HL-60/S4 (cell line): ENCODE data around the gene RNF151.
"Not testable (repeated sequence)": the region's sequence is repeated elsewhere in the genome, so short reads cannot be mapped to it uniquely, and the experiment has no call there.

Source experiments
- in situ Hi-C: fragments of 300-500 bp; cut with MboI; formaldehyde crosslinking; loops from 2 replicates; pipeline ENCODE4 v1.14.3; 2022; ENCODE audit warnings: low sequenced_read_pairs

The RNF151 gene

DNA sequence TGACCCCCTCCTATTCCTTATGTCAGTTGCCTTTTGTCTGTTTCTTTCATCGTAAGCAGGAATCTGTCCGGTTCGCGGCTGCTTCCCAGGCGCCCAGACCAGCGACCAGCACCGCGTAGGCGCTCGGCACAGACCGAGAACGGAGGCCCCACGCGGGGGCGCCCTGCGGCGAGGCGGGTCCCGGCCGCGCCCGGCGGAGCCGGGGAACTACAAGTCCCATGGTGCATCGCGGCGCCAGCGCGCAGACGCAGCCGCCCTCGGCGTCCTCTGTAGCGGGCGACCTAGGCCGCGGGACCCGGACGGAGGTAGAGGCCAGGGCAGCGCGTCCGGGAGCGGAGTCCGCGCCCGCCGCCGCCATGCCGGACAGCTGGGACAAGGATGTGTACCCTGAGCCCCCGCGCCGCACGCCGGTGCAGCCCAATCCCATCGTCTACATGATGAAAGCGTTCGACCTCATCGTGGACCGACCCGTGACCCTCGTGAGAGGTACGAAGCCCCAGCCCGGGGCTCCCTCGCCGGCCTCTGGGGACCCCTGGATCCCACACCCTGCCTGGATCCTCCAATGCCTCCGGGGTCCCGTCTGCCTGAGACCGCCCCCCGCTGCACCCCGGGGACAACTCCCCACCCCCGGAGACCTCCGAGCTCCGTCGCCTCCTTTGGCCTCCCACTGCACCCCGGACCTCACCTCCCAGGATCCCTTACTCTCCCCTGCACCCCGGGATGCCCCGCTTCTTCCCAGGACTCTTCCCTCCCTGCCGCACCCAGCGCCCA is 7.2 kb upstream of the RNF151 start, which contains the start of gene NDUFB10:
NDUFB10 (plus strand) TSS at position 270 of the 771 bp plus-strand sequence; CDS start at position 357, 87 bp downstream.
- in situ Hi-C loops = no loop called here

DNA sequence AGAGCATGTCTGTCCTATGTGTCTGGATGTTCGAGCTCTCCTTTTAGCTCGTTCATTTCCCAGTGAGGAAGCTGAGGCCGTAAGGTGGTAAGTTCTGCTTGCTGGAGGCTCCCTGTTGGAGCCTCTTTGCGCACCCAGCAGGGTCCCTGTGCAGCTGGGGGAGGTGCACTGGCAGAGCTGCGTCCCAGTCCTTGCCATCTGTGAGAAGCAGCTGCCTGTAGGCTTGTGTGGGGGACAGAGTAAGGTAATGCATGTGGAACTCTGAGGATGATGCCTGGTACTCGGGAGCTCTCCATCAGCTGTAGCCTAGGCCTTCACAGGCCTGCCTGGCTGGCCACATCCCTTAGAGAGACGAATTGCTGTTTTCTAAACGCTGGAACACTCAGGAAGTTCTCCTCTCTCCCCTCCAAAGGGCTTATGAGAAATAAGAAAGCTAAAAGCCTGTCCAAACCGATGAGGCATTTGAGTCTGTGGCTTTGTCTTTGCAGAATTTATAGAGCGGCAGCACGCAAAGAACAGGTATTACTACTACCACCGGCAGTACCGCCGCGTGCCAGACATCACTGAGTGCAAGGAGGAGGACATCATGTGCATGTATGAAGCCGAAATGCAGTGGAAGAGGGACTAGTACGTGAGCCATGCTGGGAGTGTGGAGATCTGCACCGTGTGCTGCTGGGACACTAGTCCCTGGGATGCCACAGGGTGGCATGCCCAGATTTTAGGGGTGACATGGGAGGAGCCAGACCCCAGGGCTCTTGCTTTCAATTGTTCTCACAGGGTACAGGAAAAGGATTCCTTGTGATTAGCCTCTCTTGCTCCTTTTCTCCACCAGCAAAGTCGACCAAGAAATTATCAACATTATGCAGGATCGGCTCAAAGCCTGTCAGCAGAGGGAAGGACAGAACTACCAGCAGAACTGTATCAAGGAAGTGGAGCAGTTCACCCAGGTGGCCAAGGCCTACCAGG is 5.7 kb upstream of the RNF151 start:
- in situ Hi-C loops = no loop called here

DNA sequence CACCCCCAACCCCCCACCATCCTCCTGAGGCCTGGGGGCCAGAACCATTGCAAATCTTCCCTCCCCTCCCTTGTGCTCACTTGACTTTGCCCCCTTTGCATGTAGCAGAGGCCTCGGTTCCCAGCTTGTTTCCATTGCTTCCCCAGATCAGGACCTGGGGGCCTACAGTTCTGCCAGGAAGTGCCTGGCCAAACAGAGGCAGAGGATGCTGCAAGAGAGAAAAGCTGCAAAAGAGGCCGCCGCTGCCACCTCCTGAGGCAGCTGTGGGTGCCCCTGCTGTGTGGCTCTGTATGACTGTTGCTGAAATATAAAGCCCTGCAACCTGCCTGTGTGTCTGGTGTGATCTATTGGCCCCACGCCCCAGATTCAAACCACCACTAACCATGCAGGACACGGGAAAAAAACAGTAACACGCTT is 5.0 kb upstream of the RNF151 start:
- in situ Hi-C loops = no loop called here

DNA sequence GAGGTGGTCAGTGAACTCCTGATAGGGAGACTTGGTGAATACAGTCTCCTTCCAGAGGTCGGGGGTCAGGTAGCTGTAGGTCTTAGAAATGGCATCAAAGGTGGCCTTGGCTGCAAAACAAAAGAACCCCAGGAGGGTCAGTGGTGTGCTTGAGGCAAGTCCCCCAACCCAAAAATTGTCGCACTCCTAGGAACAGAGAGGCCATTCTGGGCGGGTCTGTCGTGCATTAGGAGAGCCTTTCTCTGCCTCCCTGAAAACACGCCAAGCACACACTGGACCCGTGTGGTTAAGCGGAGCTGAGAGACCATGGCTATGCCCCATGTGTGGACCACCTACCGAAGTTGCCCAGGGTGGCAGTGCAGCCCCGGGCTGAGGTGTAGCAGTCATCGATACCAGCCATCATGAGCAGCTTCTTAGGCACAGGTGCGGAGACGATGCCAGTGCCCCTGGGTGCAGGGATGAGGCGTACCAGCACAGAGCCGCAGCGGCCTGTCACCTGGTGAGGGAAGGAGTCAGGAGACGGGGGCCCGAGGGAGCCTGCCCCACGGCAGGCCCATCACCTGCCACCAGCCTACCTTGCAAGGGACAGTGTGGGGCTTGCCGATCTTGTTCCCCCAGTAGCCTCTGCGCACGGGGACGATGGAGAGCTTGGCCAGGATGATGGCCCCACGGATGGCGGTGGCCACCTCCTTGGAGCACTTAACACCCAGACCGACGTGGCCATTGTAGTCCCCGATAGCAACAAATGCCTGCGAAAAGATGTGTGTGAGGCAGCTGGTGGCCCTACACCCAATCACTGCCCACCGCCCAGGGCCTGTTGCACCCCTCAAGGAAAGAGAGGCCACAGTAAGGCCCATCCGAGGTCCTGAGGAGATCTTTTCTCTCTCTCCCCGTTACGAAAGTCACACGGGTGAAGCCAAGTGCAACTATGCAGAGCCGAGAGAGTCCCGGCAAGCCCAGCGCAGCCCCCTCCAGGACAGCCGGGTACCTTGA is 4.2 kb upstream of the RNF151 start:
- in situ Hi-C loops = not testable (repeated sequence)

DNA sequence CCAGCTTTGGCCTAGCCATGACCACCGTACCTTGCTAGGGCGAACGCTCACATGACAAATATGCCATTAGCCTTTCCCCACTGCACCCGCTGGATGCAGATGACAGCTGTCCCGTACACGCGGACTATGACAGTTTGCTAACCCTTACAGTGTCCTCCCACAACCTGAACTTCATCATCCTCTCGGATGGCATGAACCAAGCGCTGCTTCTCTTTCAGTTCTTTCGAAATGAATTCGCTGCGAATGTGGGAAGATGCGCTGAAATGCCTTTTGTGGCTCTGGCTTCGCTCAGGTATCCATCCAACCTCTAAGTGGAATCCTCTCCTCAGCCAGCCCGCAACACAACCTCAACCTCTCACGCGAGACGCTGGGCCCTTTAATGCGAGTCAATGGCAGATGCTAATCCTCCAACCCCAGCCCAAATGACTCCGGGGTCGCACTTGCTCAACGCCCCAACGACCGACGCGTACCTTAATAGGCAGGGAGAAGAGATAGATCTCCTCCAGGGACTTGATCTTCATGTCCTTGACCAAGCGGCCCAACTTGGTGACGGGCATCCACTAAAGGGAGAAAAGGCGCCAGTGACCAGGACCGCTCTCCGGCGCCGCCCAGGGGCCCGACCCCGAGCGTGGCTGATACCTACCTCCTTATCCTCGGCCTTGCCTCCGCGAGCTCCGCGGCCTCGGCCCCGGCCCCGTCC is 2.7 kb upstream of the RNF151 start:
- in situ Hi-C loops = no loop called here

DNA sequence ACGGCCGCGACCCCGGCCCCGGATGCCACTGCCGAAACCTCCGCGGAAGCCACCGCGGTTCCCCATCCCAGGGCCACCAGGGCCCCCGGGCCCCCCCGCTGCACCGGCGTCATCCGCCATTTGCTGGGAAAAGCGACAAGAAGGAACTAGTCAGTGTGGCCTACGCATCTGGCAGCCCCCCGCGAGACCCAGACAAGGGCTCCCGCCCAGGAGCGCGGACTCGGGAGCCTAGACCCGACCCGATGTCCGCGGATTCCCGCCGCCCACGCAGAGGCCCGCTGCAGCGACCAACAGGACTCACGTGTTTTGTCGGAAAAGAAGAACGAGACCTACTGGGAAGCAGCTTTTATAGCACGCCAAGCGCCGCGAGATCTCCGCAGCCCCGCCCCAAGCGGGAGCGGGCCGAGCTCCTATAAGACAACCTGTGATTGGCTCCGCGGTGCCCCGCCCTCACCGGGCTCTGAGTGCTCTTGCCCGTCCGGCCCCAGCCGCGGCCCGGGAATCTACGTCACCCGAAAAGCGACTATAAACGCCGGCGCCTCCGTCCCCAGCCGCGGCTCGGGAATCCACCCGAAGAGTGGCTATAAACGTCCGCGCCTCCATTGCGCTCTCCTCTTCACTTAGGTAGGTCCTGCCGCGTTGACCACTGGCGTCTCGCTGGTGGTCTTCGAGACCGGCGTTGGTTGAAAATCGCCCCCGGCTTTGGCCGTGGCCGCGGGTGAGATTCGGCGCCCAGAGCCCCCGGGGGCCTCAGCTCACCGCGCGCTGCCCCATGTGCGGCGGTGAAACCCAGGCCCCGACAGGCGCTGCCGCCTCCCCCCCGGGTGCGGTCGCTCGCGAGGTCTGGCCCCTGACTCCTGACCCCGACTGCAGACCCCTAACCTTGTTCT is 1.9 kb upstream of the RNF151 start, which contains the start of gene RPS2:
RPS2 (minus strand) TSS at position 321 of the 890 bp plus-strand sequence; CDS start at position 120, 201 bp downstream.
- in situ Hi-C loops = no loop called here

DNA sequence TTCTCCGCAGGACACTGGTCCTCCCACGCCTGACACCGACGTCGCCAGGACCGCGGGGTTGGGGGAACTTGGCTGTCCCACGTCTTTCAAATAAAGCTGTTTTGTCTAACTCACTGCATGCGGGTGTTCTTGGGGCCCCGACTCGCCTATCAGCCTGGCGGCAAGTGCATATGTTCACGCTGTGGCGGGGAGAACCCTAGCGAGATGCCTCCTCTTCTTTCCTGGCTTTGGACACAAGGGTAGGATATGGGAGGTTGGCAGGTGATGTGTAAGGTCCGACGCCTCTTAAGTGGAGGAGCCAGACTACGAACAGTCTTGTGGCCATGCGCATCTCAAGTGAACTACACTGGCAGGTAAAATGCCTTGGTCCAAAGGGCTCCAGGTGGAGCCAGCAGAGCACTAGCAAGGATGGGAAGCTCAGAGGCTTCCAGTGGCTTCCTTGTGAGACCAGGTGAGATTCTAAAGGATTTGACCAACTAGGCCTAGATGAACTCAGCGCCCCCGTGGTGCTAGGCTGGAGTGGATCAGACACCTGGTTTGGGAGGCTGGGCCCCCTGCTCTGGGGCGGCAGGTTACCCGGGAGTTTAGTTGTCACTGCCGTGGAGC is 1.2 kb upstream of the RNF151 start:
- in situ Hi-C loops = no loop called here

DNA sequence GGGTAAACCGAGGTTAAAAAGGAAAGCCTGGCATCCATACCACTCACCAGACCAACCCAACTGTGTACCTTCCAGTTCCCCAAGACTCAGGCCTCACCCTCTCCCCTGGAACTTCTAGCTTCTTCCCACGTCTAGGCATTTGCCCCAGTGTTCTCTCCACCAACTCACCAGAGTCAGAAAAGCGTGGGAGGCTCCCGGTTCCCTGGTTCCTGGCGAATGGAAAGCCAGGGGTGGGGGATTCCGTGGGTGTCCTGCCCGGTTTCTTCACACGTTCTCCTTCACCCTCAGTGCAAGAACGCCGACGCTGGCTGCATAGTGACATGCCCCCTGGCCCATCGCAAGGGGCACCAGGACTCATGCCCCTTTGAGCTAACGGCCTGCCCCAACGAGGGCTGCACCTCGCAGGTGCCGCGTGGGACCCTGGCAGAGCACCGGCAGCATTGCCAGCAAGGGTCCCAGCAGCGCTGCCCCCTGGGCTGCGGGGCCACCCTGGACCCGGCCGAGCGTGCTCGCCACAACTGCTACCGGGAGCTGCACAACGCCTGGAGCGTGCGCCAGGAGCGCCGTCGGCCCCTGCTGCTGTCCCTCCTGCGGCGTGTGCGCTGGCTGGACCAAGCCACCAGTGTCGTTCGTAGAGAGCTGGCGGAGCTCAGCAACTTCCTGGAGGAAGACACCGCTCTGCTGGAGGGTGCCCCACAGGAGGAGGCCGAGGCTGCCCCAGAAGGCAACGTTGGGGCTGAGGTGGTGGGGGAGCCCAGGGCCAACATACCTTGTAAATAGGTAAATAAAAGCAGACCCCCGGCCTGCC is 1.7 kb downstream of the RNF151 start:
- in situ Hi-C loops = no loop called here

DNA sequence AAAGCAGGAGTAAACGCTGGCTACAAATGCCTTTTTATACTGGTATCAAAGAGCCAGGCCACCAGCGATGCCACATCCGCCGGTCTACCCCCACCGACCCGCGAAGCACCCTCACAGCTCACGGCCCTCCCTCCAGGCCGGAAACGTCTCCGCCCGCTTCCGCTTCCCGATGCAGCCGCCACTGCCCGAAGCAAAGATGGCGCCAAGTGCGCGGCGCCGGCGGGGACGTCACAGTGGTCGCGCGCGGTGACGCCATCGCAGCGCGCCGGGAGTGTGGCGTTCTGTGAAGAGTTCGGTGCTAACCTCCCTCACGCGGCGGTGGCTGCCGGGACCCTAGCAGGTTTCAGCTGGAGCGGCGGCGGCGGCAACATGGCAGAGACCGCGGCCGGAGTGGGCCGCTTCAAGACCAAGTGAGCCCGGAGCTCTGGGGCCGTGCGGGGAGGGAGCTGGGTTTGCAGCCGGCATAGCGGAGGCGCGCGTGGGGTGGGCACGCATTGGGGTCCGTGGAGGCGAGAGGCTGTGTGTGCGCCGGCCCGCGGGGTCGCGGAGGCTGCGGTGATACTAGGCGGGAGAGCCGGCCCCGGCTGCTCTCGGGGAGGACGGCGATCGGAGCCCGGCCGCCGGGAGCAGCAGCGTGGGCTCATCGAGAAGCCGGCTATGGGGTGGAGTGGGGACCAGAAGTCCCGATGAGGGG is 5.3 kb downstream of the RNF151 start, which contains the start of gene TBL3:
TBL3 (plus strand) TSS at position 258 of the 694 bp plus-strand sequence; CDS start at position 370, 112 bp downstream.
- in situ Hi-C loops = no loop called here

DNA sequence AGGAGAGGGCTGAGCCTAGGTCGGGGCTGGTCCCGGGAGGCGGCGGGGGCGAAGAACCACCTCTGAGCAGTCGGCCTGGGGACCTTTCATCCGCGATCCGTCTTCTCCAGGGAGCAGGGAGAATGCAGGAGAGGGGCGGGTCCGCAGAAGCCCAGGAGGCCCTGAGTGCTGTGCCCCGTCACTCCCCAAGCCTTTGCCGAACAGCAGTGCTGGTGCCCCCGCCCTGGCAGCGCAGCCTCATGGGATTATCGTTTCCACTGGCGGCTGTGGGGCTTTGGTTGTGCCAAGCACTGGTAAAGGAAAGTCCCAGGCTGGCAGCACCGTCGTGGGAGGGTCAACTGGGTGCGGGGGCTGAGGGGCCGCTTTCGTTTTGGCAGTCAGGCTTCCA is 5.8 kb downstream of the RNF151 start:
- in situ Hi-C loops = no loop called here

DNA sequence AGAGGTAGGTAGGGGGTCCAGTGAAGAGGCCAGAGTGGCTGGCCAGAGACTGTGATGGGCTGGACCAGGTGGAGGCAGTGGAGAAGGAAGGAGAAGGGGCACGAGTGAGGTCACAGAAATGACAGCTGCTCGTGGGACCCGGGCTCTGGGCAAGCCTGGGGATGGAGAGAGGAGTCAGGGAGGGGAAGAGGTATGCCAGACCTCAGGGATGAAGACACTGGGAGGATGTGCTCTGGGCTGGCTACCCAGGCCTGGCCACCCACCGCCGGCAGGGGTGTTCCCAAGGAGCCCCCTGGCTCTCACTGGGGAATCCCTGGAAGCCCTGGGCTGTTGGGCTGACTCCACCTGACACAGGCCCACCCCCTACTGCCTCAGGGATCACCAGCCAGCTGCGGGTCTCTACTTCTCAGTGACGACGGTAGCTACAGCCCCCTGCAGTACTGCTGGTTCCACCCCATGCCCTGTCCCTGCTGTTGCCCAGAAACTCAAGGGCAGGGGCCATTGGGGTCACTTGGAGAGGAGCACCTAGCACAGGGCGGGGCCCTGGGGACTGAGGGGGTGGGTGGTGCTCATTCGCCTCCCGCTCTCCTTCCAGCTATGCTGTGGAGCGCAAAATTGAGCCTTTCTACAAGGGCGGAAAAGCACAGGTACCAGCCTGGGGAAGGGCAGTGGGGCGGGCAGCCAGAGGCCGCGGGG is 7.0 kb downstream of the RNF151 start:
- in situ Hi-C loops = no loop called here

DNA sequence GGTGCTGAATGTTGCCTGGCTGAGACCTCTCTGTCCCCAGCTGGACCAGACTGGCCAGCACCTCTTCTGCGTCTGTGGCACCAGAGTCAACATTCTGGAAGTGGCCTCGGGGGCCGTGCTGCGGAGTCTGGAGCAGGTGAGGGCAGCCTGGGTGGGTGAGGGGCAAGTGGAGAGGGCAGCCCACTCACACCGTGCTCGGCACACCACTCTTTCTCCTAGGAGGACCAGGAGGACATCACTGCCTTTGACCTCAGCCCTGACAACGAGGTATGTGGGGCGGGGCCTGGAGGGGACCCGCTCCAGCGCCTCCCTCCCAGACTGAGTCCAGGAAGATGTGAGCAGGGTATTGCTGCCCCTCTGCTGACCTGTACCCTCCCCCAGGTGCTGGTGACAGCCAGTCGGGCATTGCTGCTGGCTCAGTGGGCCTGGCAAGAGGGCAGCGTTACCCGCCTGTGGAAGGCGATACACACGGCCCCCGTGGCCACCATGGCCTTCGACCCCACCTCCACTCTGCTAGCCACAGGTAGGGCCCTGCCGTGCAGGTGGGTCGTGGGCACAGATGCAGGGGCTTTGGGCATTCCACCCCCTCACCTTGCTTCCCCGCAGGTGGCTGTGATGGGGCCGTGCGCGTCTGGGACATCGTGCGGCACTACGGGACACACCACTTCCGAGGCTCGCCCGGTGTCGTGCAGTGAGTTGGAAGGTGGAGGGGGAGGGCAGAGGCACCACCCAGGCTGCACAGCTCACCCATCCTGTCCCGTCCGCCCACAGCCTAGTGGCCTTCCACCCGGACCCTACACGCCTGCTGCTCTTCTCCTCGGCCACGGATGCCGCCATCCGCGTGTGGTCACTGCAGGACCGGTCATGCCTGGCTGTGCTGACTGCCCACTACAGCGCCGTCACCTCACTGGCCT is 7.8 kb downstream of the RNF151 start:
- in situ Hi-C loops = no loop called here

DNA sequence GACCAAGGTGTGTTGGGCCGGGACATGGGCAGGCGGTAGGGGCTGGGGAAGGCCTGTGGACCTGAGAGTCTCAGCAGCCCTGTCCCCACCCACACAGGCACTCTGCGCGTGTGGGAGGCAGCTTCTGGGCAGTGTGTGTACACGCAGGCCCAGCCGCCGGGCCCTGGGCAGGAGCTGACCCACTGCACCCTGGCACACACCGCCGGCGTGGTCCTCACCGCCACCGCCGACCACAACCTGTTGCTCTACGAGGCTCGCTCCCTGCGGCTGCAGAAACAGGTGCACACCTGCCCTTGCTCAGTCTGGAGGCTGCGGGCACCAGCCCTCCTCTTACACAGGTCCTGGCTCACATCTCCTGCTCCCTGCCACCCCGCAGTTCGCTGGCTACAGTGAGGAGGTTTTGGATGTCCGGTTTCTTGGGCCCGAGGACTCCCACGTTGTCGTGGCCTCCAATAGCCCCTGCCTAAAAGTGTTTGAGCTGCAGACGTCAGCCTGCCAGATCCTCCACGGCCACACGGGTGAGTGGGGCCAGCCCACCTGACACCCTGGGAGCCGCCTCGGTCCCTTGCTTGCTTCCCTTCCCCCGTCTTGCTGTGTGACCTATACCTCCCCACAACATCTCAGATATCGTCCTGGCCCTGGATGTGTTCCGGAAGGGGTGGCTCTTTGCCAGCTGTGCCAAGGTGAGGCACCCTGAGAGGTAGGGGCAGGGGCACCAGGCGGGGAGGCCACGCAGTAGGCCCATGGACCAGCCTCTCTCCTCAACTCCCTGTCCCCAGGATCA is 9.0 kb downstream of the RNF151 start:
- in situ Hi-C loops = no loop called here

DNA sequence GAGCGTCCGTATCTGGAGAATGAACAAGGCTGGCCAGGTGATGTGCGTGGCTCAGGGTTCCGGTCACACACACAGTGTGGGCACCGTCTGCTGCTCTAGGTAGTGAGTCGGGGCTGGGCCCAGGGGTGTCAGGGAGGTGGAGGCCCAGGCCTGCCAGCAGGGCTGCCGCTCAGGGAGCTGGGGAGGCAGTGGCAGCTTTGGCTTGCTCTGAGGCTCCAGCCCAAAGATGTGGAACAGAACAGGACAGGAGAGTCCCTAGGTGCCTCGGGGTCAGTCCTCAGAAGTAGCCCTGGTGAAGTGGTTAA is 9.5 kb downstream of the RNF151 start:
- in situ Hi-C loops = no loop called here
